HG02852 (cell line): ENCODE data around the gene ZMYND8.
"Not testable (repeated sequence)": the region's sequence is repeated elsewhere in the genome, so short reads cannot be mapped to it uniquely, and the experiment has no call there.

Experiments used
- ATAC-seq: cut with Tn5 transposase; IDR thresholded peaks from one replicate; pipeline ENCODE4 v1.9.1; 2021; ENCODE audit warnings: mild to moderate bottlenecking, moderate library complexity; ENCODE audit not compliant: unreplicated experiment

ZMYND8 gene

DNA sequence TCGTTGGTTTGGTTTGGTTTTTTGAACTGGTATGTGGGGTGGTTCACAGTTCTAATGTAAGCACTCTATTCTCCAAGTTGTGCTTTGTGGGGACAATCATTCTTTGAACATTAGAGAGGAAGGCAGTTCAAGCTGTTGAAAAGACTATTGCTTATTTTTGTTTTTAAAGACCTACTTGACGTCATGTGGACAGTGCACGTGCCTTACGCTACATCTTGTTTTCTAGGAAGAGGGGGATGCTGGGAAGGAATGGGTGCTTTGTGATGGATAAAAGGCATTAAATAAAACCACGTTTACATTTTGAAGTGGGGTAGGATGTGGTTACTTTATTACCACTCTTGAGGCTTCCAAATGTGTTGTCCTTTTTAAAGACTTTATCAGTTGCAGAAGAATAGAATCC is 168.0 kb downstream of the ZMYND8 start:
- ATAC-seq = no peak

DNA sequence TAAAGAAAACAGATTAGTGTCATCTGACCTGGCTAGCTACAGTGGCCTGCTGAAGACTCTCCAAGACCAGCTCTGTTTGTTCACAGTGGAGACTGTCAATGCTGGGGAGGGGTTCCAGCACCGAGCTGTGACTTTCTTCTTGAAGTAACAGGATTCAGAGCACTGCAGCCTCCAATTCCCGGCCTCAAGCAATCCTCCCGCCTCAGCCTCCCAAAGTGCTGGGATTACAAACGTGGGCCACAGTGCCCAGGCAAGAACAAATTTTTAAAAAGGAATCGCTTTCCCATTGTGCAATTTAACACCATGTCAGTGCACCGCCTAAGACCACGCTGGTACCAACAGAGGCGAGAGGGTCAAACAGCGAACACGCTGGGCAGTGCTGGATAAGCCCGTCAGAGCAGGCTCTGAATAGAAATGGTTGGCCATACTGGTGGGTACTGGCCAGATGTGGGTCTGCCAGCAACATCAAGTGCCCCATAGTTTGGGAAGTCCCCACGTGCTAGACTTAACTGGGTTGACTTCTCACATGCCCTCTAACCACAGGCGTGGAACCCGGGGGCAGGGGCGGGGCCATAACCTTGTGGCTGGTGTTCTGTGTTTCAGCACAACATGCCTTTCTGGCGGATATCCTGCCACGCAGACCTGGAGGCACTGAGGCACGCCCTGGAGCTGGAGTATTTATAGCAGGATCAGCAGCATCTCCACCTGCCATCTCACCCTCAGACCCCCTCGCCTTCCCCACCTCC is 168.9 kb downstream of the ZMYND8 start:
- ATAC-seq = no peak

DNA sequence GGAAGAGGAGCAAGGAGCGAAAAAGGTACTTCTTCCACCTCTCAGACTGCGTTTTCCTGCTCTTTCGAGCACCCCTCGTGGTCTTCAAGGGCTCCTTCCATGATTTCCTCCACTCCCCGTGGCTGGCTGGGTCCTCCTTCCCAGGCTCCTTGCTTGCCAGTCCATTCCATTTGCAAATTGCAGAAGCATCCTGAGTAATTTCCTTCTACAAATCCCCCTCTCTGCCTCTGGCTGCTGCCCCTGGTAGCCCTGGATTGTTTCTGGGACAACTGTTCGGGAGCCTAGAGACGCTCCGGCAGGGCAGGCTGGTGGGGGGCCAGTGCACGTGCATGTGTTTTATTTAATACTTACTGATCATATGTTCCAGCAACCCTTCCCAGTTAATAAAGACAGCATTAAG is 173.1 kb downstream of the ZMYND8 start:
- ATAC-seq = no peak

DNA sequence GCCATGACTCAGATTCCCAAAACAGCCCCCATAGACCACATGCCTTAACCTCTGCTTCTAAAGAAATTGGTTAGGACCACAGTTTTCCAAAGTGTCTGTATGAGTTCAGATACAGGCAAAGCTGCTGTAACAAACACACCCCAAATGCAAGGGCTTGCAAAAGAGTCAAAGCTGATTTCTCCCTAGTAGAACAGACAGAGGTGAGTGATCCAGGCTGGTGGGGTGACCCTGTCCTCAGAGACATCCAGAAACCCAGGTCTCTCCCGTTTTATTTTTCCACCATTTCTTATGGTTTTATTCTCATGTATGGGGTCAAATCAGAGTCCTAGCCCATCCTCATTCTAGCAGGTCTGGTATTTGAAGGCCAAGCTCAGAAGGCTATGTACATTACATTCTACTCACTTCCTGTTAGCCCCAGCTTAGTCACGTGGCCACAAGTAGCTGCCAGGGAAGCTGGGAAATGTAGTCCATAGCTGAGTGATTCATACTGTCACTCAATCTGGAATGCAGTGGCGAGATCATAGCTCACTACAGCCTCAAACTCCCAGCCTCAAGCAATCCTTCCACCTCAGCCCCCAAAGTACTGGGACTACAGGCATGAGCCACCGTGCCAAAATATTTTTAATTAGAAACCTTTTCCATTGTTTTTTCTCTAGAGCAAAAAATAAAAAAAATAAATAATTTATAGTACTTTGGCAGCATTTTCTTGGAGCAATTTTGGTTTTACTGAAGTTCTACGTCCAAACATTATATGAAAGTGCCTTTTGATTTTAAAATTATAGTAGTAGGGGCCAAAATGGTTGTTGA is 175.2 kb downstream of the ZMYND8 start:
- no peak for ATAC-seq

DNA sequence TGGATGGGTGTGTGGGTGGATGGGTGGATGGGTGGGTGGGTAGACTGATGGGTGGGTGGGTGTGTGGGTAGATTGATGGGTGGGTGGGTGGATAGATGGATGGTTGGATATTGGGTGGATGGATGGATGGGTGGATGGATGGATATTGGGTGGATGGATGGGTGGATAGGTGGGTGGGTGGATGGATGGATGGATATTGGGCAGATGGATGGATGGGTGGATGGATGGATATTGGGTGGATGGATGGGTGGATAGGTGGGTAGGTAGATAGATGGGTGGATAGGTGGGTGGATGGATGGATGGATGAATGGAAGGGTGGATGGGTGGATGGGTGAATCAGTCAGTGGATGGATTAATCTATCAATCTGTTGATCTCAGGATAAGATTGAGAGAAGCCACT is 177.2 kb downstream of the ZMYND8 start:
- ATAC-seq = no peak

DNA sequence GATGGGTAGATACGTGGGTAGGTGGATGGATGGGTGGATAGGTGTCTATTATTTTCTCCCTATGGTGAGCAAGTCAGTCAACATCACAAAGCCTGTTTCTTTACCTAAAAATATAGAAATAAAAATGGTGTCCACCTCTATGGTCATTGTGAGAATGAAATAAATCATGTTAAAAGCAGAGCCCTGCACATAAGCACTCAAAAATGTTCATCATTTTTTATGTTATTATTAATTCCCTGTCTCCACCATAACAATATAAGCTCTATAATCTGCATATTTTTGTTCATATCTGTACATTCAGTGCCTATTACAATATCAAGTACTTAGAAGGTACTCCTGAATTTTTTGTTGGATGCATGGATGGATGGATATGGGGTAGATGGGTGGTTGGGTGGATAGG is 177.6 kb downstream of the ZMYND8 start:
- no peak for ATAC-seq

DNA sequence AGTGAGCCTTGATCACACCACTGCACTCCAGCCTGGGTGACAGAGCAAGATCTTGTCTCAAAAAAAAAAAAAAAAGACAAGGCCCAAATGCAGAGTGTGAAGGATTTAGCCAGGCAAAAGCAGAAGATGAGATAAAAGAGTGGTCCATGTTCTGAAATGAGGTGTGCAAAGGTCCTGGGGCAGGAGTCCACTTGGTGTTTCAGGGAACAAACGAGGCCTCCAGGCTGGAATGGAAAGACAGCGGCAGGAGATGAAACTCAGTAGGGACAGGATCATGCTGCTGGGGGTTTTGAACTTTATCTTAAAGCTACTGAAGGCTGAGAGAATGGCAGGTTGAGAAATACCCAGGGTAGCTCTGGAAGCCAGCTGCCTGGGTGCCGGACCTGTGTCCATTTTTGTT is 178.2 kb downstream of the ZMYND8 start:
- no peak for ATAC-seq

DNA sequence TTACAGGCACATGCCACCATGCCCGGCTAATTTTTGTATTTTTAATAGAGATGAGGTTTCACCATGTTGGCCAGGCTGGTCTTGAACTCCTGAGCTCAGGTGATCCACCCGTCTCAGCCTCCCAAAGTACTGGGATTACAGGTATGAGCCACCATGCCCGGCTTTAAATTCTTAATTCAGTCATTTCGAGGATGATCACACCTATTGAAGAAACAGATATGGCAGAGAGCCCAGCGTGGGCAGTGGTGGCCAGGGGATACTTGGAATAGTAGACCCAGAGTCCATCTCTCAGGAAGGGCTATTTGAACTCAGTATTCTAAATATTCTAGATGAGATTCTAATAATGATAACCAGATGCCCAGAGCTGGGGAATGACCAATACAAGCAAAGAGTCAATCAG is 180.3 kb downstream of the ZMYND8 start:
- ATAC-seq = not testable (repeated sequence)

DNA sequence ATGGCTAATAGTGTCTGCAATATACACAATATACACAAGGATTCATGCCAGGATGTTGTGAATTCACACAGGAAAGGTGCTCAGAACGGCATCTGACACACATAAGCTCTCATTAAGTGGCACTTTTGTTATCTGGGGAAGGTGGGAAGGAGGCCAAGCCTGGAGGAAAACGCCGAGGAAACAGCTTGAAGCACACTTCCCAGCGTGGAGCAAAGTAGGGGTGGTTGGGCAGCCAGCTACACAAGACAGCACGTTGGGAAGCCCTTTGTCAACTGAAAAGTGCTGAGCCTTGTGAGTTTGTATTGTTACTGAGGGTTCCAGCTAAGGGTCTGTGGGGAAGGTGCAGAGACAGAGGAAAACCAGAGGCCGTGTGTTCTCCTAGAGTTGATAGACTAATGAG is 181.0 kb downstream of the ZMYND8 start:
- ATAC-seq = no peak

DNA sequence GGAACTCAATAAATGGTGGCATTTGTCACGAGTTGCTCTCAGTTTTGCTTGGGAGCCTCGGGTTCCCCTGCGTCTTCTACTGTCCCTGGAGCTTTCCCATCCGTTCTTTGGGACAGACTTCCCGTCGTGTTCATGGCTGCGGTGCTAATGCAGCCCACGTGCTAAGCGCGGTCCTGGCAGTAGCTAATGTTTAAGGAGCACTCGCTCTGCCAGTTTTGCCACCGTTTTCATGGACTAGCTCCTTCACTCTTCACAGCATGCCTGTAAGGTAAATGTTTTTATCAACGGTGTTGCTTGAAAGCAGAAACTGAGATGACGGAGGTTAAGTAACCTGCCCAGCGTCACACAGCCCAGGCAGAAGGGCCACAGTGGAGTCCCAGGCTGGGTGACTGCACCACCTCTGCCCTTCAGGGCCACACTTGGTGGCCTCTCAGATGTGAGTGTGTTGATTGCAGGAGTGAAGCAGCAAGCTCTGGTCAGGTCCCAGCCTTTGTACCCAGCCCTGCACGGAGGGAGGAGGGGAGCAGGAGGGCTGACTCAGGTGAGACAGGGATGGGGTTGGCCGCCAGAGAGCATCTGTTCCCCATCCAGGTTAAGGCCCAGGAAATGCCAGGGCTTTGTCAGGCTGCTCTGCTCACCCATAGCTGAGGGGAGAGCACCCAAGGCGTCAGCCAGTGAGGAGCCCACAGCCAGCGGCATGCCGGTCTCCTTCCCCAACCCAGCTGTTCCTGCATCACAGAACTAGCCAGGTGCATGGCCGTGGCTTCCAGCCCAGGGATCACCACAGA is 181.8 kb downstream of the ZMYND8 start:
- ATAC-seq = no peak

DNA sequence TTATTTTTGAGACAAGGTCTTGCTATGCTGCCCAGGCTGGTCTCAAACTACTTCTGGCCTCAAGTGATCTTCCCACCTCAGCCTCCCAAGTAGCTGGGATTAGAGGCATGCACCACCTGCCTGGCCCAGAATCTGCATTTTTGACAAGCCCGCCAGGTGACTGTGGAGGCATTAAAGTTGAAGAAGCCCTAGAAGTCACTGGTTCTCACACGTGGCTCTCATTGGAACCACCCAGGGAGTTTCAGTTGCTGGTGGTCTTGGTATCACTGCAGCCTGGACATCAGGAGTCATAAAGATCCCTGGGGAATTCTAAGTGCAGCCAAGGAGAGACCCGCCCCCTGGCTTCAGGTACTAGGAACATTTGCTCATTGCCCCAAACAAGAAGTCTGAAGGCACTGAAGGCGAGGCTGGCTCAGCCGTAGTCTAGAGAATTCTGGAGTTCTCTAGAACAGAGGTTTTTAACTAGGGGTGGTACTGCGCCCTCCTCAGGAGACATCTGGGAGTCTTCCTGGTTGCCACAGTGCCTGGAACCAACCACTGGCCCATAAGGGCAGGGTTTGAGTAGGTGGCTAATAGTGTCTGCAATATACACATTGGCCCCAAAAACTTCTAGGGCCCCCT is 182.8 kb downstream of the ZMYND8 start:
- no peak for ATAC-seq

DNA sequence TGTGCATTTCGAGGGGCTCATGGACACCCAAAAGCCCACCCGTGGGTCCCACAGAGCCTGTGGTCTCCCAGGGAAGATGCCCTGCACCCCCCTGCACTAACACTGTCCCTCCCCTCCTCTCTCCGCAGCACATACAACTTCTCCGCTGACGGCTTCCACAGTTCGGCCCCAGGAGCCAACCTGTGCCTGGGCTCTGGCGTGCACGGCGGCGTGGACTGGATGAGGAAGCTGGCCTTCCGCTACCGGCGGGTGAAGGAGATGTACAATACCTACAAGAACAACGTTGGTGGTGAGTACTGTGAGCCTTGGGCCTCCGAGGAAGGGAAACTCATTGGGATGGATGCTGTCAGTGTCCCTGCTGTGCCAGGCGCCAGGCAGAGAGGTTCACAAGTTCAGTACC is 183.9 kb downstream of the ZMYND8 start:
- ATAC-seq = no peak

DNA sequence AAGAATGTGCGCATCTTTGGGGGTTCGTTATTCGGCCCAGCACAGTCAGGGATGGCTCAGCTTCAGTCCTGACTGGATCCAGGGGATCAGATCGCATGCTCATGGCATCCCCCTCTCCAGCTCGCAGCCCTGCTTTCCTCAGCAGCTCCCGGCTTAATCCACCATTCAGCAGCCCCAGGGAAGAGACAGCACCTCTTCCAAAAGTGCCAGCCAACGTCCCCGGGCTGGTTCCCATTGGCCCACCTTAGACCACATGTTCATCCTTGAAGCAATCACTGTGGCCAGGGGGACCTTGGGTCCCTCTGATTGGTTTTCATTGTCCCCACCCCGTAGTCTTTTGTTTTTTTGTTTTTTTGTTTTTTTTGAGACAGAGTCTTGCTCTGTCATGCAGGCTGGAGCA is 188.7 kb downstream of the ZMYND8 start:
- no peak for ATAC-seq

DNA sequence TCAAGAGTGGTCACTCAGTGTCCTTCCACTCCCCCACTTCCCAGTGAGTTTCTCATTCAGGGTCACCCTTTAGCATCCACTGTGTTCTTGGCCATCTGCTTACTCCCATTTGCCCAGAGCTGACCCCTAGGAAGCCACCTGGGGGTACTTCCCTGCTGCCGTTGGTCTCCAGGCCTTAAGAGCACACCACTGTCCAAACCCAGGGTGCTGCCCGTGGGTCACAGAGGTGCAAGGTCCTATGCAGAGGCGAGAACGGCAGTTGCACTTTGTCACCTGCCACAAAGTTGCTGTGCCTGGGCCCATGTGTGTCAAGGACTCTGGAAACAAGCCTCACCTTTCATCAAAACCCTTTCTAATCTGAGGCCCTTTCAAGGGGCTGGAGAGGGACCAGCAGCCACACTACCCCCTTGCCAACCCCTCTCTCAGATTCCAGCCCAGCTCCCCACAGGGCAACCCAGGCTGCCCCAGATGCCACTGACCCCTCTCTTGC is 191.1 kb downstream of the ZMYND8 start:
- no peak for ATAC-seq

DNA sequence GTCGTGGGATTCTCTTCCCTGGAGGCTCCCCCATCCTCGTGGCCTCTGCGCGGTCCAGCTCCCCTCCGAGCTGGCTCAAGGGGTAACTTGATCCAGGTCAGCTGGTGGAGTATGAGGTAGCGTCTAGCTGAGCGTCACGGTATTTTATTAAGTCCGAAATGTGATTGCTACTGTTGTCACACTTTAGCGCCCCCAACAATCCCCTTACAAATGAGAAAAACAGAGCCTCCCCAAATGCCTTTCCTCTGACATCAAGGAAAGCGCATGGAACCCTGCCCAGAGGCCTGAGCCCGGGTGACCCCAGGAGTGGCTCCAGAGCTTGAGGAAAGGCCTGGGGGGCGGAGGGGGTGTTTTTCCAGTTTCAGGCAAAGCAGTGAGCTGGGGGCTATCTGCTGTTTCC is 192.4 kb downstream of the ZMYND8 start:
- ATAC-seq = no peak

DNA sequence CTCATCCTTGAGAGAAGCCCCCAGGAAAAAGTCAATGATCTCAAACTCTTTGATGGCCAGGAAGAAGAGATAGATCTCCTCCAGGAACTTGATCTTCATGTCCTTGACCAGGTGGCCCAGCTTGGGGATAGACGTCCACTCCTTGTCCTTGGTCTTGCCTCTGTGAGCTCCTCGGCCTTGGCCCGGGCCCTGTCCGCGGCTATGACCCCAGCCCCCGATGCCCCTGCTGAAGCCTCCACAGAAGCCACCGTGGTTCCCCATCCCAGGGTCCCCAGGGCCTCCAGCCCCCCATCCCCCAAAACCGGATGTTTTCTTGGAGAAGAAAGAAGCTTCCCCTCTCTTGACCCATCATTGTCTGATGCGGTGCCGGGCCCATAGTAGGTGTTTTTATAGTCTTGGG is 195.1 kb downstream of the ZMYND8 start:
- no peak for ATAC-seq

DNA sequence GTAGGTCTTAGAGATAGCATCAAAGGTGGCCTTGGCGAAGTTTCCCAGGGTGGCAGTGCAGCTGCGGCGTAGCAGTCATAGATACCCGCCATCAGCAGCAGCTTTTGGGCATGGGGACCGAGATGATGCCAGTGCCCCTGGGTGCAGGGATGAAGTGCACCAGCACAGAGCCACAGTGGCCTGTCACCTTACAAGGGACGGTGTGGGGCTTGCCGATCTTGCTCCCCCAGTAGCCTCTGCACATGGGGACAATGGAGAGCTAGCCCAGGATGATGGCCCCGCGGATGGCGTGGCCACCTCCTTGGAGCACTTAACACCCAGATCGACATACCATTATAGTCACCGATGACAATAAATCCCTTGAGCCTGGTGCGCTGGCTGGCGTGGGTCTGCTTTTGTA is 195.5 kb downstream of the ZMYND8 start:
- ATAC-seq = no peak

DNA sequence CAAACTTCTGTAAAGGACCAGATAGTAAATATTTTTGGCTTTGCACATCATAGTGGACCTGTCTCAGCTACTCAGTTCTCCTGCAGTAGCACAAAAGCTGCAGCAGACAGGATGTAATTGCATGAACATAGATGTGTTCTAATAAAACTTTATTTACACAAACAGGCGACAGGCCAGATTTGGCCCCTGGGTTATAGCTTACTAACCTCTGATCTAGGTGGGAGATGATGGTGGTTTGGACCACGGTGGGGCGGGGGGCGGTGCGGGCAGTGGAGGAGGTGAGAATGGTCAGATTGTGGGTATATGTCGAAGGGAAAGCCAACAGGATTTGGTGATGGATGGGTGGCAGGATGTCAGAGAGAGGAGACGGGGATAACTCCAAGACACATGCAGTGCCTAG is 196.3 kb downstream of the ZMYND8 start:
- ATAC-seq = no peak
